ENCODE data around the gene FAM98C.

GRCh38 chr19:38378866-38379265, 24.0 kb upstream of the FAM98C start:
- TF ChIP-seq CTCF (optimal IDR thresholded peaks at IDR 0.05 in 1 of 3, IDR thresholded peaks at IDR 0.05 in 1 of 3, conservative IDR thresholded peaks at IDR 0.05 in 1 of 3; ENCODE audit: extremely low read depth in 1 of 3, insufficient read depth in 2 of 3, low read length in 3 of 3) = no peak
- TF ChIP-seq EZH2 (IDR thresholded peaks at IDR 0.05; ENCODE audit: low read length) = no peak

All from keratinocyte (primary cell).